ENCODE measurements around the gene EDARADD.

EDARADD gene

DNA sequence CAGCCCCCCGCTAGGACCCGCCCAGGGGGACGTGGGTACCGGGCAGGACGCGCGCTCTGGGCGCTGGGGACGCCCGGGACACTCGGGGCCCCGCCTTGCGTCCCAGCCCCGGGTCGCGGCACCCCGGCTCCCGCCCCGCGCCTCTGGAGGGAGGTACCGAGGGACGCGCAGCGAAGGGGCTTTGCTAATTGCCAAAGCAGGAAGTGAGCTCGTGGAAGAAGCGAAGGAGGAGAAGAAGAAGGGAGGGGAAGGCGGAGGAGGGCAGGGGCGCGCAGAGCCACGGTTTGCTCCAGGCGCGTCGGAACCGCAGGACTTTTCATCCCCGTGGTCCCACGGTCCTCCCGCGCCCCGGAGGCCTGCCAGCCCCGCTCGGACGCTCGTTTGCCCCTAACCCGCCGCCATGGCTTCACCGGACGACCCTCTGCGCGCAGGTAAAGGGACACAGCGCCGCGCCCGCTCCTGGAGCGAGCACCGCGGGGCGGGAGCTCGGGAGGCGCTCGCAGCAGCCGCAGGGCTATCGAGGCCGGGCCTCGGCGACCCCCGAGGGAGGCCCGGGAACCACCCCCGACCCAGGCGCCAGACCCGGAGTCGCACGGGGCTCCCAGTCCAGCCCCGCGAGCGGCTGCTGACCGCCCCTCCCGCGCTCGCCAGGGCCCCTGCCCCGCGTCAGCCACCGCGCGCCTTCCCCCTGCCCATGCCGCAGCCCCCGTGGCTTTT, 1.3 kb downstream of the EDARADD start:
- DNase-seq = peak; percentile 53

DNA sequence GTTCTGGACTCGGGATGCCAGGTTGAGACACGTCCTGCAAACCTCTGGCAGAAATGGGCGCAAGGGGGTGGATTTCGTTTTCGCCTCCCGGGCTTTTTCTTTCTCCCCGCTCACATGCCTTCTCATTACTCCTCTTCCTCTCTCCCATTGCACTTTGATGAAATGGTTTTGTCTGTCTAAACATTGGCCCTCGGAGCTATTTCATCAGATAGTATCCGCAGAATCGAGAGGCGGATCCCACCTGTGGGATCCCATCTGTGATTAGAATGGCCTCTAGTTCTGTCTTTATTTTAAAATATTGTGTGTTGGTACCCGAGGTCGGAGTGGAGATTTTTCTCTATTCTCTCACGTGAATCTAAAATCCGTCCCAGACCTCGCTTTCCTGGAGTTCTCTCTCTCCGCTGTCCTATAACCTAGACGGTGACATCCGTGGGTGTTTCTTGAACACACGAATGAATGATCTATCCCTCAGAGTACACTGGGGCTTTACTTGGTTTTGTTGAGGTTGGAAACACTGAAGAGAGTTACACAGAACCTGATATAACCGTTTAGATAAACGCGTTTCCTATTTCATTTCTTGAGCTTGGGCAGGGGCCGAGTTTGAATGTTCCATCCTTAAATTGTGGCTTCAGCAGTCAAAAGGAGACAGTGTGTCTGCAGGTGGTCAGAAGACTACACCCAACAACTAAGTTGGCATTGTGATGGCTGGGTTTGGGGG, 2.0 kb downstream of the EDARADD start:
- peak; percentile 27 for DNase-seq

DNA sequence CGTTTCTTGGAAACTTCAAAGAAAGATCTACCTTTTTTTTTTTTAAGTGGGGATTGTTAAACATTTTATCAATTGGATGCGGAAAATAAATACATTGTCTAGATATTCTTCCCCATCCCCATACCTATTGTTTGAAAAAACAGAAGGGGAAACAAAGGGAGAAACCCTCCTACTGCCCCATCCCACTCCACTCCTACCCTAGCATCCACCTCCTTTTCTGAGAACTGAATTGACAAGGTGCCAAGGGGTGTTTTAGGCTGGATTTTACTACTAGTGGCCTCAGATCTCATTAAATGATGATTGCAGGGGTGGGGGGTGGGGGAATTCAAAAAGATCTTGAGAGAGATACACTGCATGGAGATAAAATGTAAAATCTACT, 2.6 kb downstream of the EDARADD start:
- DNase-seq = no peak

DNA sequence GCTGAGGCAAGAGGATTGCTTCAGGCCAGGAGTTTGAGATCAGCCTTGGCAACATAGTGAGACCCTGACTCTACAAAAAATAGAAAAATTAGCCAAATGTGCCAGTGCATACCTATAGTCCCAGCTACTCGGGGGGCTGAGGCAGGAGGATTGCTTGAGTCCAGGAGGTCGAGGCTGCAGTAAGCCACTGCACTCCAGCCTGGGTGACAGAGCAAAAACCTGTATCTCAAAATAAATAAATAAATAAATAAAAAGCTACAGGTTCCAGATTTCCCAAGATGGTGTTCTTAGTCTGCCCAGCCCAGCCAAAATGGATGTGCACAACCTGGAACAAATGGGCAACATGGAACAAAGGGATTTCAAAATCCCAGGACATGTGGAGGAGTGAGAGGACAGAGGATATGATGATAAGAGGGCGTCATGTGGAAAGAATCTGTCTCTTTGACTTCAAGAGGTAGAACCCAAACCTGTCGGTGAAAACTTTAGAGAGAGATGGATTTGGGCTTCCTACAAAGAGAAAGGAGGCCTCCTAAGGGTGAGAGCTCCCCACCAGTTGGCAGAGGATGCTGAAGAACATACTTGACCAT, 3.2 kb downstream of the EDARADD start:
- DNase-seq = no peak

DNA sequence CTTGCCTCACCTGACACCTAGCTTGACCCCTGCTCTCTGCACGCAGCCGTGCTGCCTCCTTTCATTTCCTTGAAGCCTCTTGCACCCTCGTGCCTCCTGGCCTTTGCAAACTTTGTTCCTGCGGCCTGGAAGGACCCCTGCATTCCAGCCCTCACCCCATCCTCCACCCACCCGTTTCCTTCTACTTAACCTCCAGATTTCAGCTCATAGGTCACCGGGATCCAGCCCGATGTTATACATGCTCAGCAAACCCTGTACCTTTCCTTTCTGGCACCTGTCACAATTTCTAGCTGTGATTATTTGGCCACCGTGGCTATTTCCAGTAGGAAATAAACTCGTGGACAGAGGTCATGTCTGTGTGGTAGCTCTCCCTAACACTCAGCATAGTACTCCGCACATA, 4.5 kb downstream of the EDARADD start:
- DNase-seq = no peak

DNA sequence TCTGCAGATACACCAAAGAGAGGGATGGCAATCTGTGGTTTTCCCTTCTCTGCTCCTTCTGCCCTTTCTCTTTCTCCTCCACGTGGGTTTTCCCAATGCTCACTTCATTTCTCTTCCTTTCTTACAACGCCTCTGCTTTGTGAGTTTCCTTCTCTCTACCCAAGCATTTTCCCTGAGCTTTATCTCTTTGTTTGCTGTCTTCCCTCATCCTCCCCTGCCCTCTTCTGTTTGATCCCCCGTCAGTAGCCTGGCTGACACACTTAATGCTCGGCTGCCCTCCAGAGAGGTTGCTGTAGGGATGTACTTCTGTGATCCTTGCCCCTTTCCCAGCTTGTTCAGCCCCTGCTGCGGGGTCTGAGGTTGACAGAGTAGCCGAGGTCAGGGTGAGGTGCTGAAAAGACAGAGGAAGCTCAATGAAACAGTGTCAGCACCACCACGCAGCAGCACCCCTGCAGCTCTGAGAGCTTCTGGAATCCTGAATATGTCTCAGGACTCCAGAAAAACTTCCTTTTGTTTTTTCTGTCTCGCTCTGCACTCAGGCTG, 6.0 kb downstream of the EDARADD start:
- DNase-seq = no peak

DNA sequence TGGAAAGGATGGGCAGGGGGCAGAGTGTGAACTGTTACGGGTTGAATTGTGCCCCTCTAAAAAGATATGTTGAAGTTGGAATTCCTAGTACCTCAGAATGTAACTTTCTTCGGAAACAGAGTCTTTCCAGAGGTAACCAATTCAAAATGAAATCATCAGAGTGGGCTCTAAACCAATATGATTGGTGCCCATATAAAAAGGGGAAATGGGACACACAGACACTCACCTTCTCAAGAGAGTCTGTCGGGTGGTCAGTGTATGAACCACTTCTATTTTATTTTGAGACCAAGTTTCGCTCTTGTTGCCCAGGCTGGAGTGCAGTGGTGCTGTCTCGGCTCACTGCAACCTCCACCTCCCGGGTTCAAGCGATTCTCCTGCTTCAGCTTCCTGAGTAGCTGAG, 7.6 kb downstream of the EDARADD start:
- DNase-seq = no peak

DNA sequence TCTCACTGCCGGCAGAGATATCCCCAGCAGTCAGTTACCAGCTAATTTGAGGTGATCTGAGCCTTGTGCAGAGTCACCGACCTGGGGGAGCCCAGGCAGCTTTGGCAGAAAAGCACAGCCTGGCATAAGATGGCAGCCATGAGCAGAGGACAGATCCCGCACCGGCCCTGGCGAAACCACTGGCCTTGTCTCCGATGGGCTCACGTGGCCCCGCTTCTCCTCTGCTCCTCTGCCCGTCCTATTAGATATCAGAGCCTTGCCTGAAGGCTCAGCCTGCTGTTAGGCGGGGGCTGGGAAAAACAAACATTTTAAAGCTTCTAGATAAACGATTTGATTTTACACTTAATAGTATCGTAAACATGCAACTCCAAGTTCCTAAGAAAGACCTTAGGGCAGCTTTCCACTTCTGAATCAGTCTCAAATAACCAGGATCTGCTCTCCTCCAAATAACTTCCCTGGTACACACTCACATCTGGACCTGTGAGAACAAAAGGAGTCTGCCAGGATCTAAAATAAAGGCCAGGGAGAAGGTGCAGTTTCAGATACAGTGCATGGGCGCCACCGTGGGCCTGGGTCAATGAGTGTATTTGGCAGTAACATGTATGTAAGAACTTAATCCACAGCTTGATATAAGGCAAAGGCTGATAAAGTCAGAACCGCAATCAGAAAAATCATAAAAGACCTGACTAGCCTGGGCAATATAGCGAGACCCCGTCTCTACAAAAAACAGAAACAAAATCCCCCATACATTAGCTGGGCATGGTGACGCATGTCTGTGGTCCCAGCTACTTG, 10.0 kb downstream of the EDARADD start:
- DNase-seq = no peak

DNA sequence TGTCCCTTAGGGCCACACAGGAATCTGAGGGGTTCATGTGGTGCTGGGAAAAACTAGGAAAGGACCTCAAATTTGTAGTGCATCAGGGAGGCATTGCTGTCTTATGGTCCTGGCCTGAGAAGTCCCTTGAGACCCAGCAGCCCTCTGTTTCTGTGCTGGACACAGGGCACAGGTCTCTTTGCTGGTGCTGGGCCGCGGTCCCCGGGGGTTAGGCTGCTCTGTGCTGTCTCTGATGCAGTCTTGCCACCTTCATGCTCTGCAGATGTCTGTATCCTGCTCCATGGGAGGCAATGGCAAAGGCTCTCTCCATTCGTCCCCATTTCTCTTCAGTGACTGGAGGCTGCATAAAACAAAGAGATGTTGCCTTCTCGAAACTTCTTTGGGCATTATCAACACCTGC, 13.0 kb downstream of the EDARADD start:
- no peak for DNase-seq

DNA sequence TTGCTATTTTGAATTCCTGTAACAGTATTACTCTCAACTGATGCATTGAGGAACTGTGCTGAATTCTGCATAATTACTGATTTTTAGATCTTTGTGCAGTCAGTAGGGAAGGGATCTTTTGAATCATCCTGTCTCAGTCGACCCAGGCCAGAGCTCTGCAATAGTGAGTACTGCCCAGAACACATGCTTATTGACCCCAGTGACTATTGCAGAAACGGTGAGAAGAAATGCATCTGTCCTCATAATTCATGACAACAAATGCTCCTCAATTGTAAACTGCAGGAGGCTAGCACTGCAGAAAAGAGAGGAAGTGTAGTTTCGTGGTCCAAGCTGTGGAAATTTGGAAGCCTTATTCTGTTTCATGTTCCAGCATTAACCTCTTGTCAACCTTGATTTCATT, 19.6 kb downstream of the EDARADD start:
- no peak for DNase-seq

DNA sequence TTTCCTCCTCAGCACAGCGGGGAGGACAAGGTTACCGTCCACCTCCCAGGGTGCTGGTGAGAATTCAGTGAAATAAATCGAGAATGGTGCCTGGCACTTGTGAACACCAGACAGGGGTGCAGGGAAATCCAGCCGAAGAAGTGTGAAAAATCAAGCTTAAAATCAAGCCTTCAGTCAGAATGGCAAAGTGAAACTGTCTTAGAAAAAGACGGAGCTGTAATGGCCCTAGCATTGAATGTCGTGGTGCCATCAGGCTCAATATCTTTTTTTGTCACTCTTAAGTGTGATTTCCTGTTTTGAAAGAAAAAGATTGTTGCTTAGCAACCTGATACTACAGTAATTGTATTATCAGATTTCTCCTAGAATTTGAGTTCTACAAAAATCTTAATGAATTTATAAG, 22.1 kb downstream of the EDARADD start:
- DNase-seq = no peak

DNA sequence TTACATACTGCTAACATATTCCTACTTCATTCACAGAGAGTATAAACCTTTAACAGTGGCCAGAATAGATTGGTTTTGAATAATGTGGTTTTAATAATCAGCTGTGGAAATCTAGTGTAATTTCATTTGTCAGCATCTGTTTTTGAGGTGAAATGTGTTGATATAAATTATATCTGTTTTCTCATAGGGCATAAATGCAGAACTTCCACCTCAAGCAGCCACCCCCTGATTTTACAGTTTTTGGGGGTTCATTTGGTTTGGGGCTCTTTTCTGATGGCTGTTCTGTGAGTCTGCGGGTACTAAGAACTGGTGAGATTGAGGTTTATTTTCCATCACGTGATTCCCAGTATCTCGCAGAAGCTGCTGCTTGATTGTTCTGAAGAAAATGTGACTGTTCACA, 23.2 kb downstream of the EDARADD start:
- DNase-seq = no peak

DNA sequence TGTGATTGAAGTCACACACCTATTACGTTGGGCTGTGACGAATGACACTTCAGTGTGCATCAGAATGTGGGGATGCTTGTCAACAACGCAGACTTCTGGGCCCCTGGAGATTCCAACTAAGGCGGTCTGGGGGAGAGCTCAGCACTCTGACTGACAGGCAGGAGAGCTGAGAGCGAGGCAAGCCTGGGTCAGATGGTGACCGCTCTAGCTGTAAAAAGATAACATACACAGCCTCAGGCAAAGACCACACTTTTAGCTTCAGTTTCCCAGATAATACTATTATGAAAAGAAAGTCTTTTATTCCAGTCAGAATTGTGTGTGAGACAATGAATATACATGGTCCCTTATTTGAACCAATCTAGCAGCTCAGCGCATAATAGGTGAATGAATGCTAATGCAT, 25.4 kb downstream of the EDARADD start:
- no peak for DNase-seq

DNA sequence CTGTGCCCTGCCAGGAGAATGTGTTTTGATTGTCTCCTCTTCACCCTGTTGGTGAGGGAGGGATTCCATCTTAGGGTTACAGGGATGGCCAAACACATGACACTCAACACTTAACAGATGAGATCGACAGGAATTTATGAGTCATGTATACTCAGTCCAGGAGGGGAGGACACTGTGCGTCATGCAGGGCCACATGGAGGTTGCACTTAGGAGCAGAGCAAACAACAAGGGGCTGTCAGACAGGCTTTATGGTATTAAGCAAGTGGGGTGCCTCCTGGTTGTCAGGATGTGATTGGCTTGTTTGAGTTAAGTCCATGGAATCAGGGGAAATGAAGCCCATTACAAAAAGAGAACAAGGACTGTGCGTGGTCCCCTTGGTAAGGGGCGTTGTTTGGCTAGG, 26.9 kb downstream of the EDARADD start:
- DNase-seq = peak; percentile 14

DNA sequence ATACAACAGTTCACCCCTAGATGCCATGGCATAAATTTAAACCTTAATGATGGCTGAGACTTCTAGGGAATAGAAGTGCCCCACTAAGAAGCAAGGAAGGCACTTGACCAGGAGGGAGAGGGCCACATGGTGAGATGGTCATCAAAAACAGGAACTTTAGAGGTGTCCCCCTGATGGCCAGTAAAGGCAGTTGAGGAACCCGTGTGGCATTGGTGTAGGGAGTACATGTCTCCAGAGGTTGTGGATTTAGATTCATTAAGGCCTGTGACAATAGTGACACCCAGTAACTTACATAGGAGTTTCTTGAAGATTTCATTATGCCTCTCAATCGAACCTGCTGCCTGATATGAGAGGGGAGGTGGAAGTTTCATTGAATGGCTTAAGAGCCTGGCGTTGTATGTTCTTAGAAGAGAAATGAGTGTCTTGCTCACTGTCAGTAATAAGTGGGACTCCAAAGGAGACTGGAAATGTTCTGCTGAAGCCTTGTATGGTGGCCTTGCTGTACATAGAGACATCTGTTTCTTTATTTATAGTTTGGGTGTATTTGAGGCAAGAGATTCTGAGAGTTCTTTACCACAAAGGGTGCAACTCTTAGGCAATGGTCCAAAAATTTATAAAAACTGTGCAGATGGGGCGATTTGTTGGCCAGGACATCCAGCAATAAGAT, 27.9 kb downstream of the EDARADD start:
- DNase-seq = no peak

DNA sequence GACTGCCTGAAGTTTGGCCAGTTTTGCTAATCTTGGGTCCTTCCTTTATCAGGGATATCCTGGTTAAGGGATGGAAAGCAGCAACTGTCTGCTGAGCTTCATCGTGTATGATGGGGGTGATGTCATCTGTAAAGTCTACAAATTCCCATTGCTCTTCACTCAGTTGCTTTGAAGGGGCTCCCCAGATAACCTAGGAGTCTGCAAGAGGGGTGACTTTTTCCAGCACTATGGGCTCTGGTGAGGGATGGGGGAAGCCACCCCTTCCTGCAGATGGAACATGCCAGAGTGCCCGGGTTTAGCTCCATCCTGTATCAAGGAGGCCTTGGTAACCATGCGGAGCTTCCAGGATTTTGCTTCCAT, 28.4 kb downstream of the EDARADD start:
- no peak for DNase-seq

DNA sequence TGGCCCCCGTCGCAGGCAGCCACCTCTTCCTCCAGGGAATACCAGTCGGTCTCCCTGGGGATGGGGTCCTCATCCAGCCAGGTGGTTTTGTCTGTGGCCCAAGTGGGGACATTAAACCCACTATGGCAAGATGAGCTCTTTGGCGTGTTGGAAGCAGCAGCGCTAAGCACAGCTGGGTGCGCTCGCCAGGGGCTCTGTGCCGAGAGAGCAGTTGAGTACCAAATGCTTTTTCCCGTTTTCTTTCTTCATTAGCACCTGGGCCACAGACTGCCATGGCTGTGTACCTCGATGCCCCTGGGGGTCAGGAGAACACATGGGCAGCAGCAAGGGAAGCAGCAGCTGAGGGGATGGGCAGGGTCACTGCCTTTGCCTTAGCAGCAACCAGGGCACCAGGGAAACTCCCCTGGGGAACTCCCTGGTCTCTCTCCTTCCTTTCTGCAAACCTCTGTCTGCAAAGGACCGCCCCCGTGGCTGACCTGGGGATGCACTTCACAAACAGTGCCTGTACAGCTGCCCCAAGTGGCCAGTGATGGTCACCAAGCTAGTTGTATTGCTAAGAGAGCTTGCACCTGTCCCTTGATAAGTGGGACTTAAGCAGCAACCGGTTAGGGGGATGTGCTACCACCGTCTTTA, 31.1 kb downstream of the EDARADD start:
- DNase-seq = peak; percentile 13

DNA sequence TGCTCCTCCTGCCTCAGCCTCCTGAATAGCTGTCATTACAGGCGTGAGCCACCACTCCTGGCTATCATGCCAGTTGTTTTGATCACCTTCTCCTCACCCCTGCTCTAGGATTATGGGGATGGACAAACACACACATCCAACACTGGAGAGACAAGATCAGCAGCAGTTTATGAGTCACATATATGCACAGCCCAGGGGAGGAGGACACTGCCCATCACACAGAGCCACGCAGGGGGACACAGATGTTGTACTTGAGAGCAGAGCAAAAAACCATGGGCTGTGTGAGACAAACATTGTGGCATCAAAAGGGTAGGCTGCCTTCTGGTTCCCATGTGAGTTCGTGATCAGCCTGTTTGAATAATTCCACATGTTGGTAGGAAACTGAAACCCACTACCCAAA, 32.1 kb downstream of the EDARADD start:
- no peak for DNase-seq

DNA sequence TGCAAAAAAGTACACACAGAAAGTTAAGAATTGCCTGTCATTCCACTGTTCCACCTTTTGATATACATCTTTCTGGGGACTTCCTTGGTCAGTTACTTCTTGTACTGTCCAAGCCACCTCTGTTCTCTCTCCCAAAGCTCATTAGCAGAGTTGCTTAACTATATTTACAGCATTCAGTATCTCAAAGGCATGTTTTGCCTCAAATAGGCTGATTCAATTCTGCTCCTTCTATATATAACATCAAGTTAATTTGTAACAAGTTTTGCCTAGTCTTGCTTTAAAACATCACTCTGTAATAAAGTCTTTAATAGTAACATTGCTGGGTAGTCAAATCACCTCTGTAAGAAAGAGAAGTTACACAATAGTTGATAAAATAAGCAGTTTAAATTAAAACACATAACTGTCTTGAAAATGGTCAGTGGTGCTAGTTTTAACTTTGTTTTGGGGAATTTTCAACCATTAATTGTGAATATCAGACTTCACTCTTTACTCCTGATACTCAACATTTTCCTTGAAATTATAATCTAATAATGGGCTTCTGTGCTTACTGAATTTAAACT, 35.7 kb downstream of the EDARADD start:
- DNase-seq = no peak

DNA sequence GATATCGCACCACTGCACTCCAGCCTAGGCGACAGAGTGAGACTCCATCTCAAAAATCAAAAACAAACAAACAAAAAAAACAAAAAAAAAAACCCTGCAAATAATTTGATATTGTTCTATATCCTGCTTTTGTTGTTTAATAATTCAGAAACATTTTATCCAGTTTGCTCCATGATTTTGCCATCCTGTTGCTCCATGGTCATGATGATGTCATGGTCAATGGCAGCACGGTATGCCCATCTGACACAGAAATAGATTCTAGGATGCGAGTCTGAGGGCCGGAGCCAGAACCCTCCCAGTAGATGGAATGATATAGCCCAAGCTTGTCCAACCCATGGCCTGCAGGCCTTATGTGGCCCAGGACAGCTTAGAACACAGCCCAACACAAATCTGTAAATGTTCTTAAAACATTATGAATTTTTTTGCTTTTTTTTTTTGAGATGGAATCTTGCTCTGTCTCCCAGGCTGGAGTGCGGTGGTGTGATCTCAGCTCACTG, 39.8 kb downstream of the EDARADD start:
- no peak for DNase-seq

DNA sequence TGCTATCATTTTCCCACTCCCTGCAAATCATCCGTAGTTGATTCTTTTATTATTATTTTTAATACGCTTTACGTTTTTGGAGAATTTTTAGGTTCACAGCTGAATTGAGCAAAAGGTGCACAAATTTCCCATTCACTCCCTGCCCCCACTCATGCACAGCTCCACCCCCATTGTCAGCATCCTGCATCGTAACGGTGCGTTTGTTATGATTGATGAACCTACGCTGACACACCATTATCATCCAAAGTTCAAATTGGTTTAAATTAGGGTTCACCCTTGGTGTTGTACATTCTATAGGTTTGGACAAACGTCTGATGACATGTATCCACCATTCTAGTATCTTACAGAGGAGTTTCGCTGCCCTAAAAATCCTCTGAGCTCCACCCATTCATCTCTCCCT, 44.5 kb downstream of the EDARADD start:
- no peak for DNase-seq

DNA sequence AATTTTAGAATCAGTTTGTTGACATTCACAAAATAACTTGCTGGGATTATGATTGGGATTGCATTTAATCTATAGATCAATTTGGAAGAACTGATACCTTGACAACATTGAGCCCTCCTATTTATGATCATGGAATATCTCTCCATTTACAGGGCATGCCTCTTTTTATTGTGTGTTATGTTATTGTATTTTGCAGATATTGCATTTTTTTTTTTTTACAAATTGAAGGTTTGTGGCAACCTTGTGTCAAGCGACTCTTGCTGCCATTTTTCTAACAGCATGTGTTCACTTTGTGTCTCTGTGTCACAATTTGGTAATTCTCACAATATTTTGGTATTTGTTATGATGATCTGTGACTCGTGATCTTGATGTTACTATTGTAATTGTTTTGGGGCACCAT, 46.3 kb downstream of the EDARADD start:
- DNase-seq = no peak
